ENCODE data around the gene BLOC1S6. TPM values are rescaled to one million over a fixed set of nuclear protein-coding genes. Genes with fewer than 3 reads are reported as not detected.

BLOC1S6 gene
- total and polyA plus RNA-seq, 9 of the 15 experiments (the other 6 are each of a cell fraction or from before 2014, with no cell fraction given), result 18.2 to 72.4 (median 38.4) TPM

DNA sequence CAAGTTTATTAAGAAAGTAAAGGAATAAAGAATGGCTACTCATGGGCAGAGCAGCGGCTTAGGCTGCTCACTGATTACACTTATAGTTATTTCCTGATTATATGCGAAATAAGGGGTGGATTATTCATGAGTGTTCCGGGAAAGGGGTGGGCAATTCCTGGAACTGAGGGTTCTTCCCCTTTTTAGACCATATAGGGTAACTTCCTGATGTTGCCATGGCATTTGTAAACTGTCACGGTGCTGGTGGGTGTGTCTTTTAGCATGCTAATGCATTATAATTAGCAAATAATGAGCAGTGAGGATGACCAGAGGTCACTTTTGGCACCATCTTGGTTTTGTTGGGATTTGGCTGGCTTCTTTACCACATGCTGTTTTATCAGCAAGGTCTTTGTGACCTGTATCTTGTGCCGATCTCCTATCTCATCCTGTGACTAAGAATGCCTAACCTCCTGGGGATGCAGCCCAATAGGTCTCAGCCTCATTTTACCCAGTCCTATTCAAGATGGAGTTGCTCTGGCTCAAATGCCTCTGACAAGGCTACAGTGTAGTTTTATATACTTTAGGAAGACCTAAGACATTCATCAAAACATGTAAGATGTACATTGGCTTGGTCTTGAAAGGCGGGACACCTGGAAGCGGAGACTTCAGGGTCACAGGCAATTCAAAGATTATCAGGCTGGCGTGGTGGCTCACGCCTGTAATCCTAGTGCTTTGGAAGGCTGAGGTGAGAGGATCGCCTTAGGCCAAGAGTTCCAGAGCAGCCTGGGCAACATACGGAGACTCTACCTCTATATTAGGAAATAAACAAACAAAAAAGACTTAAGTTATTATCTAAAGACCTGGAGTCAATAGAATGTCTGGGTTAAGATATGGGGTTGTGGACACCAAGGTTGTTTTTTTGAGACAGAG lies 3.2 kb upstream of the BLOC1S6 start (continued):
- no peak for TF ChIP-seq TAF1 (IDR thresholded peaks at IDR 0.05; ENCODE audit: control insufficient read depth, extremely low read depth, insufficient read depth, low read length, severe bottlenecking)
- TF ChIP-seq, protein P1, sequence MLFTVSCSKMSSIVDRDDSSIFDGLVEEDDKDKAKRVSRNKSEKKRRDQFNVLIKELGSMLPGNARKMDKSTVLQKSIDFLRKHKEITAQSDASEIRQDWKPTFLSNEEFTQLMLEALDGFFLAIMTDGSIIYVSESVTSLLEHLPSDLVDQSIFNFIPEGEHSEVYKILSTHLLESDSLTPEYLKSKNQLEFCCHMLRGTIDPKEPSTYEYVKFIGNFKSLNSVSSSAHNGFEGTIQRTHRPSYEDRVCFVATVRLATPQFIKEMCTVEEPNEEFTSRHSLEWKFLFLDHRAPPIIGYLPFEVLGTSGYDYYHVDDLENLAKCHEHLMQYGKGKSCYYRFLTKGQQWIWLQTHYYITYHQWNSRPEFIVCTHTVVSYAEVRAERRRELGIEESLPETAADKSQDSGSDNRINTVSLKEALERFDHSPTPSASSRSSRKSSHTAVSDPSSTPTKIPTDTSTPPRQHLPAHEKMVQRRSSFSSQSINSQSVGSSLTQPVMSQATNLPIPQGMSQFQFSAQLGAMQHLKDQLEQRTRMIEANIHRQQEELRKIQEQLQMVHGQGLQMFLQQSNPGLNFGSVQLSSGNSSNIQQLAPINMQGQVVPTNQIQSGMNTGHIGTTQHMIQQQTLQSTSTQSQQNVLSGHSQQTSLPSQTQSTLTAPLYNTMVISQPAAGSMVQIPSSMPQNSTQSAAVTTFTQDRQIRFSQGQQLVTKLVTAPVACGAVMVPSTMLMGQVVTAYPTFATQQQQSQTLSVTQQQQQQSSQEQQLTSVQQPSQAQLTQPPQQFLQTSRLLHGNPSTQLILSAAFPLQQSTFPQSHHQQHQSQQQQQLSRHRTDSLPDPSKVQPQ (CRISPR knock-in tag; IDR thresholded peaks at IDR 0.05; ENCODE audit: borderline replicate concordance), result peak; percentile 92
- no peak for TF ChIP-seq PHB (CRISPR knock-in tag; IDR thresholded peaks at IDR 0.05)
- TF ChIP-seq NRF1 (conservative IDR thresholded peaks at IDR 0.05 in 1 of 2, IDR thresholded peaks at IDR 0.05 in 1 of 2), result peak in 1 of 2 experiments; percentile 30; a peak in 1 of 4 replicates
- TF ChIP-seq, protein P2, sequence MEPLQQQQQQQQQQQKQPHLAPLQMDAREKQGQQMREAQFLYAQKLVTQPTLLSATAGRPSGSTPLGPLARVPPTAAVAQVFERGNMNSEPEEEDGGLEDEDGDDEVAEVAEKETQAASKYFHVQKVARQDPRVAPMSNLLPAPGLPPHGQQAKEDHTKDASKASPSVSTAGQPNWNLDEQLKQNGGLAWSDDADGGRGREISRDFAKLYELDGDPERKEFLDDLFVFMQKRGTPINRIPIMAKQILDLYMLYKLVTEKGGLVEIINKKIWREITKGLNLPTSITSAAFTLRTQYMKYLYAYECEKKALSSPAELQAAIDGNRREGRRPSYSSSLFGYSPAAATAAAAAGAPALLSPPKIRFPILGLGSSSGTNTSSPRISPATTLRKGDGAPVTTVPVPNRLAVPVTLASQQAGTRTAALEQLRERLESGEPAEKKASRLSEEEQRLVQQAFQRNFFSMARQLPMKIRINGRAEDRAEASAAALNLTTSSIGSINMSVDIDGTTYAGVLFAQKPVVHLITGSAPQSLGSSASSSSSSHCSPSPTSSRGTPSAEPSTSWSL (CRISPR knock-in tag; IDR thresholded peaks at IDR 0.05; ENCODE audit: borderline replicate concordance), result peak; percentile 98
- TF ChIP-seq, protein P3, sequence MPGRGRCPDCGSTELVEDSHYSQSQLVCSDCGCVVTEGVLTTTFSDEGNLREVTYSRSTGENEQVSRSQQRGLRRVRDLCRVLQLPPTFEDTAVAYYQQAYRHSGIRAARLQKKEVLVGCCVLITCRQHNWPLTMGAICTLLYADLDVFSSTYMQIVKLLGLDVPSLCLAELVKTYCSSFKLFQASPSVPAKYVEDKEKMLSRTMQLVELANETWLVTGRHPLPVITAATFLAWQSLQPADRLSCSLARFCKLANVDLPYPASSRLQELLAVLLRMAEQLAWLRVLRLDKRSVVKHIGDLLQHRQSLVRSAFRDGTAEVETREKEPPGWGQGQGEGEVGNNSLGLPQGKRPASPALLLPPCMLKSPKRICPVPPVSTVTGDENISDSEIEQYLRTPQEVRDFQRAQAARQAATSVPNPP (IDR thresholded peaks at IDR 0.05; ENCODE audit: borderline replicate concordance, insufficient read depth, insufficient read length), result no peak
- TF ChIP-seq OTX1 (CRISPR knock-in tag; IDR thresholded peaks at IDR 0.05), result peak; percentile 98
- peak; percentile 97 for TF ChIP-seq ZNF311 (CRISPR knock-in tag; IDR thresholded peaks at IDR 0.05)
- TF ChIP-seq, protein P4, sequence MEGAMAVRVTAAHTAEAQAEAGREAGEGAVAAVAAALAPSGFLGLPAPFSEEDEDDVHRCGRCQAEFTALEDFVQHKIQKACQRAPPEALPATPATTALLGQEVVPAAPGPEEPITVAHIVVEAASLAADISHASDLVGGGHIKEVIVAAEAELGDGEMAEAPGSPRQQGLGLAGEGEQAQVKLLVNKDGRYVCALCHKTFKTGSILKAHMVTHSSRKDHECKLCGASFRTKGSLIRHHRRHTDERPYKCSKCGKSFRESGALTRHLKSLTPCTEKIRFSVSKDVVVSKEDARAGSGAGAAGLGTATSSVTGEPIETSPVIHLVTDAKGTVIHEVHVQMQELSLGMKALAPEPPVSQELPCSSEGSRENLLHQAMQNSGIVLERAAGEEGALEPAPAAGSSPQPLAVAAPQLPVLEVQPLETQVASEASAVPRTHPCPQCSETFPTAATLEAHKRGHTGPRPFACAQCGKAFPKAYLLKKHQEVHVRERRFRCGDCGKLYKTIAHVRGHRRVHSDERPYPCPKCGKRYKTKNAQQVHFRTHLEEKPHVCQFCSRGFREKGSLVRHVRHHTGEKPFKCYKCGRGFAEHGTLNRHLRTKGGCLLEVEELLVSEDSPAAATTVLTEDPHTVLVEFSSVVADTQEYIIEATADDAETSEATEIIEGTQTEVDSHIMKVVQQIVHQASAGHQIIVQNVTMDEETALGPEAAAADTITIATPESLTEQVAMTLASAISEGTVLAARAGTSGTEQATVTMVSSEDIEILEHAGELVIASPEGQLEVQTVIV (CRISPR knock-in tag; IDR thresholded peaks at IDR 0.05; ENCODE audit: borderline replicate concordance), result peak; percentile 84; the same call in 1 of the 2 replicates
- no peak for TF ChIP-seq GTF2F1 (IDR thresholded peaks at IDR 0.05; ENCODE audit: low read depth, low read length)
- TF ChIP-seq, protein P5, sequence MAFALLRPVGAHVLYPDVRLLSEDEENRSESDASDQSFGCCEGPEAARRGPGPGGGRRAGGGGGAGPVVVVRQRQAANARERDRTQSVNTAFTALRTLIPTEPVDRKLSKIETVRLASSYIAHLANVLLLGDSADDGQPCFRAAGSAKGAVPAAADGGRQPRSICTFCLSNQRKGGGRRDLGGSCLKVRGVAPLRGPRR (CRISPR knock-in tag; IDR thresholded peaks at IDR 0.05), result peak; percentile 86; the same call in 1 of the 2 replicates
- peak; percentile 86 for TF ChIP-seq CXXC5 (CRISPR knock-in tag; IDR thresholded peaks at IDR 0.05)
- no peak for TF ChIP-seq BHLHE40 (IDR thresholded peaks at IDR 0.05; ENCODE audit: low read length)
- no peak for TF ChIP-seq JUNB (CRISPR knock-in tag; conservative IDR thresholded peaks at IDR 0.05)
- peak; percentile 58 for TF ChIP-seq NFIX (CRISPR knock-in tag; IDR thresholded peaks at IDR 0.05; ENCODE audit: low read depth)
- TF ChIP-seq HDAC1 (IDR thresholded peaks at IDR 0.05), result no peak
- TF ChIP-seq MEF2D (tag; conservative IDR thresholded peaks at IDR 0.05; ENCODE audit: low read depth), result peak; percentile 99

Data from K562 (cell line).